ENCODE data around the gene KIAA1958. TPM values are rescaled to one million over a fixed set of nuclear protein-coding genes. Genes with fewer than 3 reads are reported as not detected.

KIAA1958 gene
- total RNA-seq, 2 donors from 2014 or later: 5.8 to 6.0 TPM

- no peak for DNase-seq (ENCODE audit: low spot score)
- no peak for ATAC-seq (ENCODE audit: insufficient number of reproducible peaks, low FRiP score, low read depth)
- Histone ChIP-seq H3K36me3 (no peaks in the 10 kb centered on the region), H3K4me1 (ENCODE audit: control insufficient read depth in 1 of 2, low read depth in 2 of 2) (peaks cover 4 to 27% of the 10 kb centered on the region in 2 donors), H3K4me3 (no peak overlapping the region), H3K9me3 (no peaks in the 10 kb centered on the region), H3K27ac (no peak overlapping the region), H3K27me3 (replicated peaks; ENCODE audit: insufficient read depth) (no peaks in the 10 kb centered on the region)
- no peak for TF ChIP-seq CTCF (IDR thresholded peaks at IDR 0.05)
Observed at GRCh38 chr9:112553256-112553826, 66.7 kb downstream of the KIAA1958 start.

- ATAC-seq (ENCODE audit: insufficient number of reproducible peaks, low FRiP score, low read depth): no peak
- no peaks in the 10 kb centered on the region for H3K36me3 ChIP-seq
- peaks cover 4 to 32% of the 10 kb centered on the region in 2 donors for H3K4me1 ChIP-seq (ENCODE audit: control insufficient read depth in 1 of 2, low read depth in 2 of 2)
- DNase-seq (ENCODE audit: low spot score): no peak
- no peaks in the 10 kb centered on the region for H3K9me3 ChIP-seq
- H3K27me3 ChIP-seq (replicated peaks; ENCODE audit: insufficient read depth): no peaks in the 10 kb centered on the region
- TF ChIP-seq CTCF (IDR thresholded peaks at IDR 0.05): no peak
- H3K4me3 ChIP-seq: no peak overlapping the region
- no peak overlapping the region for H3K27ac ChIP-seq
Observed at GRCh38 chr9:112554516-112554915, 67.9 kb downstream of the KIAA1958 start.

GRCh38 chr9:112555101-112555643, 68.5 kb downstream of the KIAA1958 start:
- TF ChIP-seq CTCF (IDR thresholded peaks at IDR 0.05): no peak
- DNase-seq (ENCODE audit: low spot score) (no peak), ATAC-seq (ENCODE audit: insufficient number of reproducible peaks, low FRiP score, low read depth) (no peak)
- no peaks in the 10 kb centered on the region for H3K36me3 ChIP-seq
- H3K27me3 ChIP-seq (replicated peaks; ENCODE audit: insufficient read depth): no peaks in the 10 kb centered on the region
- no peak overlapping the region for H3K4me3 ChIP-seq
- H3K4me1 ChIP-seq (ENCODE audit: control insufficient read depth in 1 of 2, low read depth in 2 of 2): peaks cover 4 to 32% of the 10 kb centered on the region in 2 donors
- H3K27ac ChIP-seq: no peak overlapping the region
- H3K9me3 ChIP-seq: no peaks in the 10 kb centered on the region

GRCh38 chr9:112555844-112556482, 69.3 kb downstream of the KIAA1958 start:
- Histone ChIP-seq H3K27ac (no peak overlapping the region), H3K4me1 (ENCODE audit: control insufficient read depth in 1 of 2, low read depth in 2 of 2) (peaks cover 4 to 32% of the 10 kb centered on the region in 2 donors), H3K36me3 (no peaks in the 10 kb centered on the region), H3K27me3 (replicated peaks; ENCODE audit: insufficient read depth) (no peaks in the 10 kb centered on the region), H3K4me3 (no peak overlapping the region), H3K9me3 (no peaks in the 10 kb centered on the region)
- no peak for TF ChIP-seq CTCF (IDR thresholded peaks at IDR 0.05)
- DNase-seq (ENCODE audit: low spot score) (no peak), ATAC-seq (ENCODE audit: insufficient number of reproducible peaks, low FRiP score, low read depth) (no peak)

GRCh38 chr9:112556497-112557442, 70.1 kb downstream of the KIAA1958 start:
- Histone ChIP-seq H3K36me3 (no peaks in the 10 kb centered on the region), H3K4me1 (ENCODE audit: control insufficient read depth in 1 of 2, low read depth in 2 of 2) (peaks cover 4 to 26% of the 10 kb centered on the region in 2 donors)
- no peak for ATAC-seq (ENCODE audit: insufficient number of reproducible peaks, low FRiP score, low read depth)

More at GRCh38 chr9:112556497-112557442, 70.1 kb downstream of the KIAA1958 start:
- Histone ChIP-seq H3K27ac (no peak overlapping the region), H3K9me3 (no peaks in the 10 kb centered on the region), H3K27me3 (replicated peaks; ENCODE audit: insufficient read depth) (no peaks in the 10 kb centered on the region), H3K4me3 (no peak overlapping the region)
- no peak for DNase-seq (ENCODE audit: low spot score)
- no peak for TF ChIP-seq CTCF (IDR thresholded peaks at IDR 0.05)

Data from thoracic aorta (tissue), 2 donors.